Kidney capillary endothelial cell (primary cell): ENCODE data around the gene FNDC7.
"Not testable (repeated sequence)": the region's sequence is repeated elsewhere in the genome, so short reads cannot be mapped to it uniquely, and the experiment has no call there.

Experiments
- DNase-seq: peaks from one replicate; pipeline ENCODE4 v3.0.0-alpha.2; 2018; ENCODE audit warnings: low spot score

FNDC7 gene

DNA sequence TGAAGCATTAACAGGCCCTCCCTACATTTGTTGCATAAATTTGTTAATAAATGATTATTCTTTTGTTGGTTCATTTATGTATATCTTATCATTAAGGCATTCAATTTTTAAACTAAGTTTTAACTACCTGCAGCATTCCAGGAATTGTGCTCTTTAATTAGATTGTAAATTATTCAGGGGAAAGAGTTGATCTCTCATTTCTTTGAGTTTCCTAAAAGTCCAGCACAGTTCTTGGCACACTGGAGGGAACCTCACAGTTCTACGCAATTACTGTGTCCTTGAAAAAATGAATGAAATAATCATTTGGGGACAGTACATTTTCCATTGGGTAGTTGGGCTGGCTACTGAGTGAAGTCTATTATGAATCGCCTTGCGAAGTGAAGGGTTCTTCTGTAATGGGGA, 33.3 kb downstream of the FNDC7 start:
- DNase-seq = no peak

GRCh38 chr1:108746382-108747170, 33.9 kb downstream of the FNDC7 start, which contains the start of gene STXBP3:
Gene STXBP3, plus strand, starts transcription at chr1:108746674. Its CDS starts 64 bp downstream, at chr1:108746738.
- peak; percentile 97 for DNase-seq

GRCh38 chr1:108747171-108747850, 34.6 kb downstream of the FNDC7 start:
- peak; percentile 75 for DNase-seq

GRCh38 chr1:108747898-108748297, 35.2 kb downstream of the FNDC7 start:
- no peak for DNase-seq

DNA sequence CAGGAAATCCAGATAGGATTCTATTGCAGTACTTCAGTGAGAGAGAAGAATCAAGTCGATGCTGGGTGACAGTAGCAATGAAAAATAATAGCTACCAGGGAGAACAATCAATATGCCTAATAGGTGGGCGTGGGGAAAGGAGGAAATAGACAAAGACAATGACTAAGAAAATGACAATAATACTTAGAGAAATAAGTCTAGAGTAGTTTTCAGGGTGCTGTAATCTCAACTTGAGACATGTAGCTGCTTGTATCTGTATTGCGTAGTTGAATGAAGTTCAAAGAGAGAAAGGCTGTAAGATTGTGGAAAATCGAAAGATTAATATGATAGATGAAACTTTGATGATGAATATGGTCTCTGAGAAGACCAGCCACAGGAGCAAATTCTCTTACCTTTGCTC, 36.4 kb downstream of the FNDC7 start:
- DNase-seq = no peak

- no peak for DNase-seq
Observed at GRCh38 chr1:108750476-108751181, 37.9 kb downstream of the FNDC7 start.

- DNase-seq = no peak
Observed at GRCh38 chr1:108753363-108753762, 40.7 kb downstream of the FNDC7 start.

GRCh38 chr1:108758796-108759195, 46.1 kb downstream of the FNDC7 start:
- DNase-seq = no peak

DNA sequence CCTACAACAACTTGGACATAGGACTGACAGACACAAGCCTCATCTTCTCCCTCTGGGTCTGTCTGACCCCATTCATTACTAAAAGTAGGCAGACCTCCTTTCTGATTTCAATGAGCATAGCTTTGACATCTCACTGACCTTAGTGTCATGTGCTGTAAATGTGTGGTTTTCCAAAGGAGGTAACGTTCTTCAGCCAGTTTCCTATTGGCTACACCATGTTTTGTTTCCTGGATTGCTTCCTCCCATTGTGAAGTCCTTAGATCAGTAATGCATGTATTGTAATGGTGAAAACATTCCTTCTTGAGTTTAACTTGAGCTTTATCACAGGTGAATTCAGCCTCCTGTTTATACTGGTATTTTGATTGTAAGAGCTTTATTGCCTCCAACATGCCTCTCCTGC, 54.4 kb downstream of the FNDC7 start:
- DNase-seq = peak; percentile 28

DNA sequence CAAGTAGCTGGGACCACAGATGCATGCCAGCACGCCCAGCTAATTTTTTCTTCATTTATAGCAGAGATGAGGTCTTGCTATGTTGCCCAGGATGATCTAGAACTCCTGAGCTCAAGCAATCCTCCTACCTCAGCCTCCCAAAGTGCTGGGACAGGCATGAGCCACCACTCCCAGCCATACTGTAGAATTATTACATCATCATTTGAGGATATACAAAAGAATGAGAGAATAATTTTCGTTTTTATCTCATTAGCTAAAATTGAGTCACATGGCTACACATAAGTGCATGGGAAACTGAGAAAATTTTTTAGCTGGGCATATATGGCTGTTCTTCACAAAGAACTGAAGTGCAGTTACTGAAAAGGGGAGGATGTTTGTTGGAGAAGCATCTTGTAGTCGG, 55.0 kb downstream of the FNDC7 start:
- DNase-seq = no peak

- DNase-seq = no peak
Observed at GRCh38 chr1:108777839-108778238, 65.1 kb downstream of the FNDC7 start.

DNA sequence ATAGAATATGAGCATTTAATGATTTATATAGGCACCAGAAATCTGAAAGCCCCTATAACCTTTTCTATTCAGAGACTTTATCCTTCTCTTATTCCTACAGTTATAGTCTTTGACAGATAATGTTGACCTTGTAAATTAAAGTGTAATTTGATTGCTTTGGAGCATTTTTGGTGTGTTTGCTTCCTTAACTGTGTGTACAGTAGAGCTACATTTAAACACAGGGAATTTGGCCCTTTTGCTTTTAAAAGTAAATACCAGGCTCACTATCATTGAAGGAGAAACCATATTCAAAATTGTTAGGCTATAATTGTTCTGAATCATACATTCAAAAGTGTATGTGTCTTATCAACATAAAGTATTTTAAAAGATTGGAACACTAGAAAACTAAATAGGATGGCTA, 66.7 kb downstream of the FNDC7 start:
- no peak for DNase-seq

DNA sequence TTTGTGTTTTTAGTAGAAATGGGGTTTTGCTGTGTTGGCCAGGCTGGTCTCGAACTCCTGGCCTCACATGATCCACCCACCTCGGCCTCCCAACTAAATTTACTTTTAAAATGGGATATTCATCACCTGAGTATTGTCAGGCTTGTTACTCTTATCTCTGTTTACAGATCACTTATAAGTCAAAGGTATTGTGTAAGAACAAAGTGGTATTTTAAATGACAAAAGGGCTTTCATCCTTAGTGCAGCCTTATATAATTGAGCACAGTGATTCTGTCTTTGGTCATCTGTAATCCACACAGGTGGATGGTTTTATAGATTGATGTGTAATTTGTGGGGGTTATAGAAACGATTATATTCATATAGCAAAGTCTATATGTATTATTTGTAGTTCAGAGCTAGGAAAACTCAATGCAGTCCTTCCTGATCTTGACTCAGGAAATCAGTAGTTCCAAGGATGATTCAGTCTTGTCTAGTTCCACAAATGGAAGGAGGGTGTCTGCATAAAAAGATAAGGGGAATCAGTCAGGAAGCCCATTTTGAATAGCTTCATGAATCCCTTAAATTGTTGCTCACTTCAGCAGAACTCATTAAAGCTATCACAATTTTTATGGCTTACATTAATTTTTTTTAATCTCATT, 68.3 kb downstream of the FNDC7 start:
- no peak for DNase-seq

GRCh38 chr1:108781575-108781944, 68.9 kb downstream of the FNDC7 start:
- DNase-seq = not testable (repeated sequence)

- DNase-seq = no peak
Observed at GRCh38 chr1:108785264-108785663, 72.6 kb downstream of the FNDC7 start.

- no peak for DNase-seq
Observed at GRCh38 chr1:108785880-108786279, 73.2 kb downstream of the FNDC7 start.

- DNase-seq = no peak
Observed at GRCh38 chr1:108791790-108792189, 79.1 kb downstream of the FNDC7 start.
